Stomach (tissue), 19 donors: ENCODE data around the gene BPIFB6. TPM values are rescaled to one million over a fixed set of nuclear protein-coding genes. Genes with fewer than 3 reads are reported as not detected.

Experiments
- DNase-seq, 2 donors: peaks; one replicate each; pipeline versions ENCODE4 v3.0.0 to v3.0.0-alpha.2; 2013 to 2019
- H3K27ac ChIP-seq, 5 donors: fragments of 200-600 bp in 4 of 5; sonication (generic) in 4 of 5; one replicate each; pipeline ENCODE4 v1.5.1; 2013 to 2019; ENCODE audit warnings: mild to moderate bottlenecking in 1 of 5, moderate library complexity in 1 of 5
- H3K27me3 ChIP-seq, 3 donors: fragments of 200-600 bp; sonication (generic); one replicate each; pipeline ENCODE4 v1.5.1; 2017 to 2019; ENCODE audit warnings: mixed run types in 1 of 3
- H3K36me3 ChIP-seq, 4 donors: fragments of 200-600 bp; sonication (generic); 1 replicate in 3 of 4; 2 replicates in 1 of 4; pipeline ENCODE4 v1.5.1; 2016 to 2019
- H3K4me1 ChIP-seq, 4 donors: fragments of 200-600 bp; sonication (generic); one replicate each; pipeline ENCODE4 v1.5.1; 2016 to 2019
- H3K4me3 ChIP-seq, 4 donors: fragments of 200-600 bp; sonication (generic) in 3 of 4; one replicate each; pipeline ENCODE4 v1.5.1; 2016 to 2019; ENCODE audit warnings: mild to moderate bottlenecking in 1 of 4
- H3K9me3 ChIP-seq, 4 donors: fragments of 200-600 bp; sonication (generic); one replicate each; pipeline ENCODE4 v1.5.1; 2016 to 2019
- EP300 ChIP-seq: sonication (generic); formaldehyde crosslinking; IDR thresholded peaks from one replicate; pipeline ENCODE4 v1.6.1; 2017; ENCODE audit warnings: antibody characterized with exemption
- POLR2A ChIP-seq, 4 donors: fragments of 450-650 bp; IDR thresholded peaks; one replicate each; pipeline ENCODE4 v1.6.1; 2016; ENCODE audit warnings: antibody characterized with exemption in 4 of 4, control low read depth in 2 of 4, mild to moderate bottlenecking in 1 of 4, moderate library complexity in 1 of 4
- POLR2AphosphoS5 ChIP-seq, 3 donors: sonication (generic); formaldehyde crosslinking; IDR thresholded peaks; one replicate each; pipeline ENCODE4 v1.6.1; 2016; ENCODE audit warnings: antibody characterized with exemption in 3 of 3
- WGBS, 5 donors: extraction: QIAGEN DNeasy Blood & Tissue Kit in 3 of 5; methylation state at CpG; one replicate each; pipeline versions ENCODE4 v1.1.5 to v1.1.7; 2013 to 2018; 5-methylcytosine and 5-hydroxymethylcytosine counted together
- intact Hi-C: fragments of 100-400 bp; cut with DNase I; formaldehyde crosslinking; loops from one replicate; pipeline ENCODE4 v1.15.1; 2023; ENCODE audit warnings: low total_unique reads
- long read RNA-seq, 10 donors: transcript quantifications; one replicate each; lab custom pipeline, GENCODE V29; 2026
- polyA plus RNA-seq, 3 donors: library from polyadenylated mRNA; stranded (reverse); fragments of 200-250 nt; gene quantifications; one replicate each; pipeline ENCODE4 v1.2.3, GENCODE V29; 2013
- total RNA-seq, 5 donors: library from RNA; depleted of rRNA; stranded (reverse); fragments of >200 nt; gene quantifications; one replicate each; pipeline versions ENCODE4 v1.1.0 to v1.2.3, GENCODE V29; 2014 to 2016
- TF ChIP-seq, protein P1 (sequence below), 7 experiments: fragments of 450-650 bp in 4 of 7; fragments of 200-600 bp in 3 of 7; sonication (generic) in 3 of 7; IDR thresholded peaks; one replicate each; pipeline ENCODE4 v1.5.1; 2016 to 2019; ENCODE audit warnings: antibody characterized with exemption in 7 of 7, control low read depth in 2 of 7, mild to moderate bottlenecking in 1 of 7
- donor health status: healthy with polysubstance abuse.
- donor health status: Bipolar disorder and iron deficiency.
- donor health status: healthy.

BPIFB6 gene, protein sequence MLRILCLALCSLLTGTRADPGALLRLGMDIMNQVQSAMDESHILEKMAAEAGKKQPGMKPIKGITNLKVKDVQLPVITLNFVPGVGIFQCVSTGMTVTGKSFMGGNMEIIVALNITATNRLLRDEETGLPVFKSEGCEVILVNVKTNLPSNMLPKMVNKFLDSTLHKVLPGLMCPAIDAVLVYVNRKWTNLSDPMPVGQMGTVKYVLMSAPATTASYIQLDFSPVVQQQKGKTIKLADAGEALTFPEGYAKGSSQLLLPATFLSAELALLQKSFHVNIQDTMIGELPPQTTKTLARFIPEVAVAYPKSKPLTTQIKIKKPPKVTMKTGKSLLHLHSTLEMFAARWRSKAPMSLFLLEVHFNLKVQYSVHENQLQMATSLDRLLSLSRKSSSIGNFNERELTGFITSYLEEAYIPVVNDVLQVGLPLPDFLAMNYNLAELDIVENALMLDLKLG
- not detected for total RNA-seq
- polyA plus RNA-seq, result not detected
- long read RNA-seq, donor 1, result 0 reads
- long read RNA-seq, donor 2, result 0 reads
- long read RNA-seq, donor 3, result 0 reads
- long read RNA-seq, donor 4, result 0 reads
- long read RNA-seq, donor 5, result 0 reads
- long read RNA-seq, donor 6, result 0 reads
- long read RNA-seq, donor 7, result 0 reads
- long read RNA-seq, donor 8, result 0 reads
- long read RNA-seq, donor 9, result 0 reads
- long read RNA-seq, donor 10, result 0 reads

DNA sequence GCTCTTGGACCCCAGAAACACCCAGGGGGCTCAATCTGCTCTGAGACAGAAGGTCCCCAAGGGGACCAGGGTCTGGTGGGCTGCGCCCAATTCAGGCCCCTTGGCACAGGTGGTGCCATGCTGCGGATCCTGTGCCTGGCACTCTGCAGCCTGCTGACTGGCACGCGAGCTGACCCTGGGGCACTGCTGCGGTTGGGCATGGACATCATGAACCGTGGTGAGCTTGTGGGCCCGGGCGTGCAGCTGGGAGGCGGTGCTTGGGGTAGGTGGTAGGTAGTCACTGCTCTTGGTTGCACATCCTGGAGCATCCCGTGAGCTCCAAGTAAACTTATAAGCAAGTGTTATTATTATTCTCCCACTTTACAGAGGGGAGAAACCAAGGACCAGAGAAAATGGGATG lies at the start of gene BPIFB6:
TSS of gene BPIFB6 (plus strand) at position 118 of the 400 bp plus-strand sequence. CDS start at position 118, 0 bp downstream.
- Histone ChIP-seq H3K9me3 (peaks cover 0 to 8% (median 4%) of the 10 kb centered on the region in 4 donors), H3K36me3 (no peaks in the 10 kb centered on the region), H3K27ac (no peak within 1 kb of the TSS), H3K4me3 (no peak within 1 kb of the TSS), H3K4me1 (no peaks in the 10 kb centered on the region), H3K27me3 (peaks cover 0 to 20% (median 0%) of the 10 kb centered on the region in 3 donors)
- no peak for DNase-seq
- TF ChIP-seq POLR2A (IDR thresholded peaks at IDR 0.05), result no peak
- no peak for TF ChIP-seq POLR2AphosphoS5 (IDR thresholded peaks at IDR 0.05)
- TF ChIP-seq, protein P1, sequence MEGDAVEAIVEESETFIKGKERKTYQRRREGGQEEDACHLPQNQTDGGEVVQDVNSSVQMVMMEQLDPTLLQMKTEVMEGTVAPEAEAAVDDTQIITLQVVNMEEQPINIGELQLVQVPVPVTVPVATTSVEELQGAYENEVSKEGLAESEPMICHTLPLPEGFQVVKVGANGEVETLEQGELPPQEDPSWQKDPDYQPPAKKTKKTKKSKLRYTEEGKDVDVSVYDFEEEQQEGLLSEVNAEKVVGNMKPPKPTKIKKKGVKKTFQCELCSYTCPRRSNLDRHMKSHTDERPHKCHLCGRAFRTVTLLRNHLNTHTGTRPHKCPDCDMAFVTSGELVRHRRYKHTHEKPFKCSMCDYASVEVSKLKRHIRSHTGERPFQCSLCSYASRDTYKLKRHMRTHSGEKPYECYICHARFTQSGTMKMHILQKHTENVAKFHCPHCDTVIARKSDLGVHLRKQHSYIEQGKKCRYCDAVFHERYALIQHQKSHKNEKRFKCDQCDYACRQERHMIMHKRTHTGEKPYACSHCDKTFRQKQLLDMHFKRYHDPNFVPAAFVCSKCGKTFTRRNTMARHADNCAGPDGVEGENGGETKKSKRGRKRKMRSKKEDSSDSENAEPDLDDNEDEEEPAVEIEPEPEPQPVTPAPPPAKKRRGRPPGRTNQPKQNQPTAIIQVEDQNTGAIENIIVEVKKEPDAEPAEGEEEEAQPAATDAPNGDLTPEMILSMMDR (IDR thresholded peaks at IDR 0.05), result no peak
- no peak for TF ChIP-seq EP300
- 75 to 92% (median 87%) methylated on average over 7 to 10 of the region's 10 CpGs for WGBS, 5 donors
- intact Hi-C loops, result no loop called here

DNA sequence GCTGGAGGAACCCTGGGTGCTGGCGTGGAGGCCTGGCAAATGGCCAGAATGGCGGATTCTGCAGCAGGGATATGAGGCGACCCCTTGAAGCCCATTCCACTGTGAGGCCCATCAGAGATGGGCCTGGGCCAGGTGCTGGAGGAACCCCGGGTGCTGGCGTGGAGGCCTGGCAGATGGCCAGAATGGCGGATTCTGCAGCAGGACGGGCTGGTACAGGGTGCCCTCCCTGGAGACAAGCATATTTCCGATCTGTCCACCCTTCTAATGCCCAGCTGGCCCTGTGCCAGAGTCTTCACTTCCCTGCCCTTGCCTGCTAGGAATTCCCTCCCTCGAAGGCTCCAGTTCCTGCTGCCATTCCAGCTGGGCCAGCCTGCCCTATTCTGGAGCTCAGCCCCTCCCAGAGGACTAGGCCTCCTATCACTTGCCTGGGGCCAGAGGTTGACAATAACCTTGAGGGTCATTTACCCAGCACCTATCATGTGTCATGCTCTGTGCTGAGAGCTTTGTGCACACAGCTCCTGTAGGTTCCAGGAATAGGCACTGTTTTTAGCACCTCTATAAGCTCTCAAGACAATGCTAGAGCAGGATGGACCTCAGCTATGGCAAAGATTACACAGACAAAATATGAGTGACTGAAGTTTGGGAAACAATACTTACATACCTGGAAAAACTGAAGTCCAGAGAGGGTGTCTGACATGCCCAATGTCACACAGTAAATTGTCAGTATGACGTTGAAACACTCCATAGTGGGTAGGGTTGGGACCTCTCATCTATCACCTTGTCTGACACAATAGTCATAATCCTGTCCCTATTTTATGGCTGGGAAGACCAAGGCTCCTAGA lies 48.6 kb upstream of the BPIFB6 start:
- intact Hi-C loops, result no loop called here
- H3K9me3 ChIP-seq, result no peaks in the 10 kb centered on the region
- 41 to 71% (median 44%) methylated on average over 4 to 10 of the region's 10 CpGs for WGBS, 5 donors
- no peak for TF ChIP-seq POLR2AphosphoS5 (IDR thresholded peaks at IDR 0.05)
- TF ChIP-seq, protein P1 (IDR thresholded peaks at IDR 0.05), result no peak
- TF ChIP-seq EP300, result no peak
- no peak for TF ChIP-seq POLR2A (IDR thresholded peaks at IDR 0.05)
- peak; percentile 38 to 59 for DNase-seq
- H3K4me1 ChIP-seq, result peaks cover 0 to 12% (median 3%) of the 10 kb centered on the region in 4 donors
- H3K27me3 ChIP-seq, result no peaks in the 10 kb centered on the region
- H3K27ac ChIP-seq, result no peak overlapping the region
- H3K4me3 ChIP-seq, result no peak overlapping the region
- H3K36me3 ChIP-seq, result no peaks in the 10 kb centered on the region

GRCh38 chr20:32983459-32984112 lies 47.9 kb upstream of the BPIFB6 start:
- intact Hi-C loops, result no loop called here
- H3K36me3 ChIP-seq, result no peaks in the 10 kb centered on the region
- WGBS, 5 donors, result 87 to 91% (median 90%) methylated on average over 12 of the region's 12 CpGs
- no peaks in the 10 kb centered on the region for H3K9me3 ChIP-seq
- TF ChIP-seq, protein P1 (IDR thresholded peaks at IDR 0.05), result no peak
- TF ChIP-seq POLR2A (IDR thresholded peaks at IDR 0.05) (no peak), EP300 (no peak), POLR2AphosphoS5 (IDR thresholded peaks at IDR 0.05) (no peak)
- no peaks in the 10 kb centered on the region for H3K27me3 ChIP-seq
- no peak for DNase-seq
- H3K4me1 ChIP-seq, result peaks cover 0 to 12% (median 3%) of the 10 kb centered on the region in 4 donors
- H3K27ac ChIP-seq, result no peak overlapping the region
- H3K4me3 ChIP-seq, result no peak overlapping the region
